GM19193 (cell line): ENCODE measurements around the gene WDR90.

Experiments
- POLR2A ChIP-seq: IDR thresholded peaks from 4 replicates; pipeline ENCODE4 v1.6.1; 2011; ENCODE audit not compliant: insufficient read depth, insufficient read length; ENCODE audit errors: extremely low read depth

The WDR90 gene

GRCh38 chr16:632486-633335 lies 16.5 kb upstream of the WDR90 start:
- no peak for TF ChIP-seq POLR2A

- TF ChIP-seq POLR2A = no peak
These were observed 15.7 kb upstream of the WDR90 start for GRCh38 chr16:633336-634050.

- TF ChIP-seq POLR2A = no peak
These were observed 15.0 kb upstream of the WDR90 start for GRCh38 chr16:634051-634670.

- no peak for TF ChIP-seq POLR2A
These were observed 14.2 kb upstream of the WDR90 start for GRCh38 chr16:634996-635395.

GRCh38 chr16:635573-636205 lies 13.5 kb upstream of the WDR90 start:
- no peak for TF ChIP-seq POLR2A

GRCh38 chr16:636206-637080 lies 12.7 kb upstream of the WDR90 start, which contains the start of gene METTL26:
TSS of gene METTL26 (minus strand) at chr16:636305. CDS start at chr16:636290, 15 bp downstream.
- peak; percentile 79 for TF ChIP-seq POLR2A

- no peak for TF ChIP-seq POLR2A
These were observed 11.8 kb upstream of the WDR90 start for GRCh38 chr16:637081-638018.

- TF ChIP-seq POLR2A = no peak
These were observed 11.1 kb upstream of the WDR90 start for GRCh38 chr16:638034-638543.

GRCh38 chr16:638836-639235 lies 10.3 kb upstream of the WDR90 start:
- TF ChIP-seq POLR2A = no peak

- no peak for TF ChIP-seq POLR2A
These were observed 8.6 kb upstream of the WDR90 start for GRCh38 chr16:640614-641013.

- TF ChIP-seq POLR2A = peak; percentile 66
These were observed 7.6 kb upstream of the WDR90 start, which contains the start of gene MCRIP2 for GRCh38 chr16:641326-642188. TSS of gene MCRIP2 (plus strand) at chr16:641828. CDS start at chr16:641992, 164 bp downstream.
